NCI-H2107 (cell line): ENCODE results near the gene OR8B4.
"Not testable (repeated sequence)": the region's sequence is repeated elsewhere in the genome, so short reads cannot be mapped to it uniquely, and the experiment has no call there.

ENCODE experiments used
- DNase-seq: peaks from one replicate; lab custom pipeline; 2025; lab: John Stamatoyannopoulos, UW

The OR8B4 gene

GRCh38 chr11:124424384-124424921, at the start of gene OR8B4:
TSS of gene OR8B4 (minus strand) at chr11:124424871. CDS start at chr11:124424871, 0 bp downstream.
- no peak for DNase-seq

- DNase-seq = no peak
Measured at GRCh38 chr11:124474079-124474478, 49.4 kb upstream of the OR8B4 start.

GRCh38 chr11:124473476-124473875, 48.8 kb upstream of the OR8B4 start:
- DNase-seq = no peak

GRCh38 chr11:124470561-124471227, 46.0 kb upstream of the OR8B4 start:
- no peak for DNase-seq

- no peak for DNase-seq
Measured at GRCh38 chr11:124467381-124467927, 42.8 kb upstream of the OR8B4 start.

- no peak for DNase-seq
Measured at GRCh38 chr11:124465368-124465767, 40.7 kb upstream of the OR8B4 start.

GRCh38 chr11:124463990-124464389, 39.3 kb upstream of the OR8B4 start:
- DNase-seq = no peak

- no peak for DNase-seq
Measured at GRCh38 chr11:124463324-124463723, 38.7 kb upstream of the OR8B4 start.

GRCh38 chr11:124460459-124460858, 35.8 kb upstream of the OR8B4 start:
- DNase-seq = no peak

GRCh38 chr11:124459379-124459778, 34.7 kb upstream of the OR8B4 start:
- not testable (repeated sequence) for DNase-seq

- DNase-seq = no peak
Measured at GRCh38 chr11:124454552-124454951, 29.9 kb upstream of the OR8B4 start.

GRCh38 chr11:124446916-124447315, 22.2 kb upstream of the OR8B4 start:
- no peak for DNase-seq

- no peak for DNase-seq
Measured at GRCh38 chr11:124445646-124446150, 21.0 kb upstream of the OR8B4 start, which contains the start of gene OR8B8. TSS of gene OR8B8 (minus strand) at chr11:124445696. CDS start at chr11:124441085, 4,611 bp downstream.

- DNase-seq = no peak
Measured at GRCh38 chr11:124442847-124443246, 18.2 kb upstream of the OR8B4 start.

GRCh38 chr11:124442442-124442841, 17.8 kb upstream of the OR8B4 start:
- no peak for DNase-seq

GRCh38 chr11:124441519-124441918, 16.8 kb upstream of the OR8B4 start:
- no peak for DNase-seq

- DNase-seq = no peak
Measured at GRCh38 chr11:124441081-124441480, 16.4 kb upstream of the OR8B4 start.

- DNase-seq = no peak
Measured at GRCh38 chr11:124440608-124441007, 15.9 kb upstream of the OR8B4 start.

GRCh38 chr11:124434699-124435098, 10.0 kb upstream of the OR8B4 start:
- no peak for DNase-seq

- DNase-seq = no peak
Measured at GRCh38 chr11:124429599-124429998, 4.9 kb upstream of the OR8B4 start.

- no peak for DNase-seq
Measured at GRCh38 chr11:124421043-124421442, 3.6 kb downstream of the OR8B4 start.

GRCh38 chr11:124415356-124415923, 9.2 kb downstream of the OR8B4 start:
- no peak for DNase-seq

GRCh38 chr11:124409906-124410305, 14.8 kb downstream of the OR8B4 start:
- no peak for DNase-seq
